ENCODE results near the gene PRCD. TPM values are rescaled to one million over a fixed set of nuclear protein-coding genes. Genes with fewer than 3 reads are reported as not detected.
"Not testable (repeated sequence)": the region's sequence is repeated elsewhere in the genome, so short reads cannot be mapped to it uniquely, and the experiment has no call there.

Gene PRCD
- total RNA-seq, 1 experiment from 2014 or later: not detected

GRCh38 chr17:76550712-76551615 is 11.1 kb downstream of the PRCD start:
- peak; percentile 31 for DNase-seq (ENCODE audit: extremely low read depth, low read depth)

- DNase-seq (ENCODE audit: extremely low read depth, low read depth): no peak
Measured at GRCh38 chr17:76551685-76552084, 11.8 kb downstream of the PRCD start.

- DNase-seq (ENCODE audit: extremely low read depth, low read depth): no peak
Measured at GRCh38 chr17:76553178-76553908, 13.5 kb downstream of the PRCD start.

GRCh38 chr17:76554131-76554530 is 14.3 kb downstream of the PRCD start:
- DNase-seq (ENCODE audit: extremely low read depth, low read depth): no peak

- DNase-seq (ENCODE audit: extremely low read depth, low read depth): no peak
Measured at GRCh38 chr17:76556765-76557367, 17.0 kb downstream of the PRCD start.

- peak; percentile 98 for DNase-seq (ENCODE audit: extremely low read depth, low read depth)
Measured at GRCh38 chr17:76557368-76558197, 17.7 kb downstream of the PRCD start.

- DNase-seq (ENCODE audit: extremely low read depth, low read depth): peak; percentile 33
Measured at GRCh38 chr17:76558198-76559095, 18.6 kb downstream of the PRCD start.

- not testable (repeated sequence) for DNase-seq (ENCODE audit: extremely low read depth, low read depth)
Measured at GRCh38 chr17:76559460-76559859, 19.6 kb downstream of the PRCD start.

GRCh38 chr17:76560036-76560876 is 20.4 kb downstream of the PRCD start:
- DNase-seq (ENCODE audit: extremely low read depth, low read depth): no peak

- DNase-seq (ENCODE audit: extremely low read depth, low read depth): no peak
Measured at GRCh38 chr17:76560877-76561221, 21.0 kb downstream of the PRCD start.

- no peak for DNase-seq (ENCODE audit: extremely low read depth, low read depth)
Measured at GRCh38 chr17:76561332-76561731, 21.5 kb downstream of the PRCD start.

- no peak for DNase-seq (ENCODE audit: extremely low read depth, low read depth)
Measured at GRCh38 chr17:76561799-76562268, 22.0 kb downstream of the PRCD start.

GRCh38 chr17:76562734-76563148 is 22.9 kb downstream of the PRCD start:
- DNase-seq (ENCODE audit: extremely low read depth, low read depth): no peak

GRCh38 chr17:76563359-76563758 is 23.5 kb downstream of the PRCD start:
- DNase-seq (ENCODE audit: extremely low read depth, low read depth): not testable (repeated sequence)

GRCh38 chr17:76564991-76565727 is 25.3 kb downstream of the PRCD start:
- DNase-seq (ENCODE audit: extremely low read depth, low read depth): not testable (repeated sequence)

GRCh38 chr17:76565728-76566612 is 26.1 kb downstream of the PRCD start:
- no peak for DNase-seq (ENCODE audit: extremely low read depth, low read depth)

- no peak for DNase-seq (ENCODE audit: extremely low read depth, low read depth)
Measured at GRCh38 chr17:76566613-76566943, 26.7 kb downstream of the PRCD start.

Measured in NCI-H460 (cell line).